Right lung (tissue), 5 donors: ENCODE results near the gene TMEM174. TPM values are rescaled to one million over a fixed set of nuclear protein-coding genes. Genes with fewer than 3 reads are reported as not detected.

Source experiments
- DNase-seq, 2 donors: peaks; one replicate each; pipeline ENCODE4 v3.0.0-alpha.2; 2013
- polyA plus RNA-seq, 5 donors: library from polyadenylated mRNA; unstranded; fragments of 120-200 nt; gene quantifications; one replicate each; pipeline versions ENCODE4 v1.2.1 to v1.2.3, GENCODE V29; 2013; ENCODE audit warnings: inconsistent platforms in 1 of 5, low replicate concordance in 1 of 5; ENCODE audit not compliant: insufficient read length in 5 of 5, insufficient read depth in 1 of 5

Gene TMEM174
- polyA plus RNA-seq, 5 donors: not detected

- no peak for DNase-seq
Observed at GRCh38 chr5:73153513-73153912, 19.5 kb upstream of the TMEM174 start.

- DNase-seq: no peak
Observed at GRCh38 chr5:73154208-73155006, 18.6 kb upstream of the TMEM174 start.

- DNase-seq: no peak
Observed at GRCh38 chr5:73155271-73156222, 17.4 kb upstream of the TMEM174 start.

- DNase-seq: no peak
Observed at GRCh38 chr5:73157414-73158303, 15.3 kb upstream of the TMEM174 start.

GRCh38 chr5:73158313-73158712 lies 14.7 kb upstream of the TMEM174 start:
- DNase-seq: no peak

DNA sequence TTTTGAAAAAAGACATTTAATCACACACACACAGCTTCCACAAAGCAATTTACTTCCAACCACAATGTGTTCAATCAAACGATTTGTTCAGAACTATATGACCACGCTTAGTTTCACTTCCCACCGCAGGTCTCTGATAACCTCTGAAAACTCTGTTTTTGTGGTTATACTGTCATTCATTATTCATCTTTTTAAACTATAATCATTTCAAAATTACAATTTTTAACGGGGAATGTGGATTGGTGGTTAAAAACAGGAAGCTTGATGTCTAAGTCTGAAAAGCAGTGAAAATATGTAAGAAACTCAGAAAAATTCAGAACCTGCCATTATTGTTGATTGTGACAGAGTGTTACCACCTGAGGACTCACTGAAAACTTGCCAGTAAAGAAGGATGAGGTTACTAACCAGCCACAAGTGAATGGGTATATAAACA lies 12.7 kb upstream of the TMEM174 start:
- DNase-seq: no peak

DNA sequence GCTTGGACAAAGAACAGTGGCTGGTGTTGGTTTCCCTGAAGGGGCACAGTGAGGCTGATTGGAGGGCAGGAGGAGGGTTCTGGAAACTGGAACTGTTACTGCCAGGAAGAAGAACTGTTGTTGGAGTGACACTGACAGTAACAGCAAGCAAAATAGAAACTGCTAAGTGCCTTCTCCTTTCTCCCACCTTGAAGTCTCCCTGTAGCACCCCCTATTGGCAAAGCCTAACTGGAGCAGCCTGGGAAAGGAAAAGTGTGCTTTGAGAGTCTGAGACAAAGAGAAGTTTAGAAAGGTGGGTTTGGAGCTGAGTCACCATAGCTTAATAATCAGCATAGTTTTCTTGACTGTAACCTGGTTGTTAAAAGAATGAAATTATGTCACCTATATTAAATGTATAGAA lies 2.5 kb upstream of the TMEM174 start:
- DNase-seq: no peak

DNA sequence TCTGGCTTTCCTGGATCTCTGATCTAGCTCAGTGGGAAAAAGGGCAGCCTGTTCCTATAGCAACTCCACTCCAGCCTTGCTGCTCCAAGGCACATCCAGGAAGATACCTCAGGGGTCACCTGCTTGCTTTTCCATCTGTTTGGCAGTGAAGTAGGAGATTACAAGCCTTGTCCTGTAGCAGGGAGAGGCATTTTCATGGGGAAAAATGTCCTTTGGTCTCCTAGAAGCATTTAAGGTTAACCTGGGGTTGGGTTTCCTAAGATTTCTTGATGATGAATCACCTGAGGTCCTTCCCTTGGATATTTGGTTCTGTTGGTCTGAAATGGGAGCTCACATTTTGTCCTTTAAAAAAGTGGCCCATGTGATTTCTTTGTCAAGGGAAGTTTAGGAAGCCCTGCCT lies 1.5 kb upstream of the TMEM174 start:
- no peak for DNase-seq

DNA sequence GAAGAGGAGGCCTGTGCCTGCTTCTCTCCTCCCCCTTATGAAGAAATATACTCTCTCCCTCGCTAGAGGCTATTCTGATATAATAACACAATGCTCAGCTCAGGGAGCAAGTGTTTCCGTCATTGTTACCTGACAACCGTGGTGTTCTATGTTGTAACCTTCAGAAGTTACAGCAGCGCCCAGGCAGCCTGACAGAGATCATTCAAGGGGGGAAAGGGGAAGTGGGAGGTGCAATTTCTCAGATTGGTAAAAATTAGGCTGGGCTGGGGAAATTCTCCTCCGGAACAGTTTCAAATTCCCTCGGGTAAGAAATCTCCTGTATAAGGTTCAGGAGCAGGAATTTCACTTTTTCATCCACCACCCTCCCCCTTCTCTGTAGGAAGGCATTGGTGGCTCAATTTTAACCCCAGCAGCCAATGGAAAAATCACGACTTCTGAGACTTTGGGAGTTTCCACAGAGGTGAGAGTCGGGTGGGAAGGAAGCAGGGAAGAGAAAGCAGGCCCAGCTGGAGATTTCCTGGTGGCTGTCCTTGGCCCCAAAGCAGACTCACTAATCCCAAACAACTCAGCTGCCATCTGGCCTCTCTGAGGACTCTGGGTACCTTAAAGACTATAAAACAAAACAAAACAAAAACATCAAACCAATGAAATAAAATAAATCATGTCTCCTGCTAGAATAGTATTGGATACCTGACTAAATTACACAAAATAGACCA lies 1.3 kb downstream of the TMEM174 start:
- DNase-seq: no peak

DNA sequence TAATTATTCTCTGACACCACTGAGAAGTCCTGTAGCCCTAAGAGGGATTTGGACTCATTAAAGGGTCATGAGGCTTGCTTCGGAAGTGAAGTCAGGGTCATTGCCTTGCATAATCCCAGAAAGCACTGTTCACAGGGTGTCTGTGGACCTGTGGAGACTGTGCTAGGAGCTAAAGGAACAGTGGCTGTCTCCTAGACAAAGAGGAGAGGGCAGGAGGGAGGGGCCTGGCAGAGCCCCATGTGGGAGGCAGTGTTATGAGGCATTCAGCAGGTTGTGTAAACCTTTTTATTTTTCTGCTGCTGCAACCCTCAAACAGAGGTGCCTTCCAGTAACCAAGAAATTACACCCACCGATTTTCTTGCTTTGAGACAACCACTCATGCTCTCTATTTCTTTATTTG lies 3.3 kb downstream of the TMEM174 start:
- DNase-seq: no peak

GRCh38 chr5:73178265-73178664 lies 5.3 kb downstream of the TMEM174 start:
- DNase-seq: no peak

GRCh38 chr5:73179730-73180129 lies 6.7 kb downstream of the TMEM174 start:
- no peak for DNase-seq

DNA sequence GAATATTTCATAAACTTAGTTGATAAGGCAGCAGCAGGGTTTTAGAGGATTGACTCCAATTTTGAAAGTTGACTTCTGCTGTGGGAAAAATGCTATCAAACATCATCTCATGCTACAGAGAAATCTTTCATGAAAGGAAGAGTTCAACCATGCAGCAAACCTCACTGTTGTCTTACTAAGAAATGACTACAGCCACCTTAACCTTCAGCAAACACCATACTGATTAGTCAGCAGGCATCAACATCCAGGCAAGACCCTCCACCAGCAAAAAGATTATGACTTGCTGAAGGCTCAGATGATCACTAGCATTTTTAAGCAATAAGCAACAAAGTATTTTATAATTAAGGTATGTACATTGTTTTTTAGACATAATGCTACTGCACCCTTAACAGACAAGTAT lies 7.6 kb downstream of the TMEM174 start:
- no peak for DNase-seq

- no peak for DNase-seq
Observed at GRCh38 chr5:73182307-73182706, 9.3 kb downstream of the TMEM174 start.

- no peak for DNase-seq
Observed at GRCh38 chr5:73183000-73183399, 10.0 kb downstream of the TMEM174 start.

DNA sequence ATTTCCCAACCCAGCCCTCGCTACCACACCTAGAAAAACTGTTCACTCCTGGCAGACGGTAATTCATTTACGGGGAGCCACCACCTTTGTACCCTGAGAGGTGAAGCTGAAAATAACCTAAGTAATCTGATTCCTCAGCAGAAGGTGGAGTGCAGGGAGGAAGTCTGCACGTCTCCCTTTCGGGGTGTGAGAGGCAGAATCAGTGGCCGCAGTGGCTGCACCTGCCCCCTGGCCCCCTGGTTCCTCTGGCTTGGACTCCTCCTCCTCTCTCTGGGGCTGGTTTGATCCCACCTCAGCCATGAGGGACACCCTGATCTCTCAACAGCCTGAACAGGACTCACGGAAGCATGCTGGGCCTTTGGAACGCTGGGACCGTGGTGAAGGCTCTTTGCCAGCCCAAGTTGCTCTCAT lies 10.5 kb downstream of the TMEM174 start:
- DNase-seq: no peak

DNA sequence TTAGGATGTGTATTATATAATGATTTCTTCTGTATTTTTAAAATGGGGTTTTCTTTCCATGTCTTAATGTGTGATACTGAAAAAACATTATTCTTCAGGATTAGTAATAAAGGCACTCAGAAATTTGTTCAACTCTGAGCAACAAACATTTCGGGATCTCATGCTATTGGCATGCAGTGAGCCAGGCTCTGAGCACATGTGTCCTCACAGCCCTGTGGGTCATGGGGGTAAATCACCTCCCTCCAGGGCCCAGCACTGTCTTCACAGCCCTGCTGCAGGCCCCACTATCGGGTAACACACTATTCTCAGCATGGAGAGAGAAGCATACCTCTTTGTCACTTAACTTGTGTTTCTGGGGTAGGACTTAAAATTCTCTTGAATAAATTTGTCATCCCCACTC lies 14.0 kb downstream of the TMEM174 start:
- no peak for DNase-seq

GRCh38 chr5:73188764-73189531 lies 16.0 kb downstream of the TMEM174 start:
- no peak for DNase-seq

DNA sequence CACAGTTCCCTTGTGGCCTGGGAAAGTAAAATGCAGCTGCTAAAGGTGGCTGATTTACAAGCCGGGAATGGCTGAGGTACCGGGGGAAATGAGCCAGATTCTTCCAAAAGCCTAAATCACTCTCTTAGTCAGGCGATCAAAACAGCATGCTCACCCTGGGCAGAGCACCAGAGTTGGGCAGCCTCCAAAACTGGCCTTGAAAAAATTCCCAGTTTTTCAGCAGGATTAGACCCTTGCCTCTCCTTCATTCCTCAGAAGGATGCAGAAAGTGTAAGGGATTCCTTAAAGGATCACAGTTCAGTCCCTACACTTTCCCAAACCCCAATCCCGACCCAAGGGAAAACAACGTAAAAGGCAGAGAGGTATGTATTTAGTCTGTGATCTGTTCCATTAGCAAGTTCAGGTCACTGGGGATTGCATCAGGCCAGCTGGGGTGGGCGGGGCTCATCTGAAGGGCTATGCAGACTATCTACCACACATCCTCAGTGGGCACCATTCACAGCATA lies 16.9 kb downstream of the TMEM174 start:
- DNase-seq: no peak

DNA sequence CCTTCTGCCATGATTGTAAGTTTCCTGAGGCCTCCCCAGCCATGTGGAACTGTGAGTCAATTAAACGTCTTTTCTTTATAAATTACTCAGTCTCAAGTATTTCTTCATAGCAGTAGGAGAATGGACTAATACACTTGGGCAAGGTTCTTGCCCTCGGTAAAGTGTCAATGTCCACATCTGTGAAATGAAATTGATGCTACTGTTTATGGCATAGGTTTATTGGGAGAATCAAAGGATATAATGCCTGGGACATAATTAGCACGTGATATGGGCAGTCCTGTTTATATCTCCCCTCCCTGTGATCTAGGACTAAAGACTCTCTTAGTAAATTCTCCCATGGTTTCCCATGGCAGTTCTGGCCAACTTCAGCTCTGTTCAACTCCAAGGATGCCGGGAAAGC lies 19.4 kb downstream of the TMEM174 start:
- no peak for DNase-seq
